ENCODE data around the gene SEC24A.
A peak's percentile ranks its signal among the peaks of the same experiment; 100 is the strongest.
"Not testable (repeated sequence)": the region's sequence is repeated elsewhere in the genome, so short reads cannot be mapped to it uniquely, and the experiment has no call there.

Gene SEC24A

DNA sequence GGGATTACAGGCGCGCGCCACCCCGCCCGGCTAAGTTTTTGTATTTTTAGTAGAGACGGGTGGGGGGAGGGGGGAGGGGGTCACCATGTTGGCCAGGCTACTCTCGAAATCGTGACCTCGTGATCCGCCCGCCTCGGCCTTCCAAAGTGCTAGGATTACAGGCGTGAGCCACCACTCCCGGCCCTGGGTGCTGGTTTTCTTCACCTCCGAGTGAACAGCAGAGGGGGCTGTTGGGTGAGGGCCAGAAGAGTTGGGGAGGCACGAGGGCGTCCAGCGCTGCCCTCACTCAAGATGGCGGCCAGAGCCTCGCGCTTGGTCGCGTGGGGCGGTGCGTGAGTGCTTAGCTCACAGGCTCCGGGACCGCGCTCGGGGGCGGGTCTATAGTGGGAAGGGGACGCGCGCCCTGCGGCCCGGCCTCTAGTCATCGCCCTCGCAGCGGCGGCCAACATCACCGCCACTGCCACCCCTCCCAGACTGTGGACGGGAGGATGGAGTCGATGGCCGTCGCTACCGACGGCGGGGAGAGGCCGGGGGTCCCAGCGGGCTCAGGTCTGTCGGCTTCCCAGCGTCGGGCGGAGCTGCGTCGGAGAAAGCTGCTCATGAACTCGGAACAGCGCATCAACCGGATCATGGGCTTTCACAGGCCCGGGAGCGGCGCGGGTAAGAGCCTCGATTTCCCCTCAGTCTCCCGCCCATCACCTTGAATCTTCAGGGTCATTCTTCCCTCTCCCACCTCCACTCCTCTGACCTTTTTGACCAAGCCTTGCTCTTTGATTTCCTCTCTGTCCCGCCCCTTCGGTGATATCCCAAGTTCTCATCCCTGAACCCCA, 89.8 kb downstream of the SEC24A start, which contains the start of gene CAMLG:
Gene CAMLG (plus strand): TSS at position 416 of the 830 bp plus-strand sequence. CDS start 73 bp downstream, at position 489.
- peak; percentile 79 for DNase-seq (ENCODE audit: low read depth, low spot score)
- peak within 1 kb of the TSS; percentile 79 for H3K27ac ChIP-seq

DNA sequence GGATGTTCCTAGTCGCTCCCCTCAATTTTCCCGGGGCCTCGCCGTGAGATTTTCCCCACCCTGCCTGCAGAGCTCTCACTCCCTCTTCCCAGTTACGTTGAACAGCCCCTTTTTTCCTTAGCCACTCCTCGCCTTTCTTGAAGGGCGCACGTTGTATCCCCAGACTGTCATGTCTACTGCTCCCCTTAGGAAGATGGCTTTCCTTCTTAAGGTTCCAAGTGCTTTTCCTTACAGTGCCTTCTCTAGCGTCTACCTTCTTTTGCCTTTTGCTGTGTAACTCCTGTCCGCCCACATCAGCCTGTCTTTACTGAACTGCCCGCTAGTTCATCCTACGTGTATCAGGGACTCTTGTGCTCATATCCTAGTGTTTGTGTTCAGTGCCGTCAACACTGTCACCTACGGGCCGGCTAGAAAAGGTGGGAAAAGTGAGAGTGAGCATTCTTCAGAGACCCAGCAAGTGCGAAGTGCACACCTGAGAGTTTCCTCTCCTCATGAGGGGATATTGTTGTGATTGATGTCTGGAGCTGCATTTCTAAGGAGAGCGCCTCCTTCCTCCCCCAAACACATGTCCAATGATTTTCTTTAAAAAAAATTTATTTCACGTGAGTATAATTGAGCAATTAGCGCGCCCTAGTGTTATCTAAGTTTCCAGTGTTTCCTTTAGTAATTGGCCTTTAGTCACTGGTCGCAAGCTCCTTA, 90.5 kb downstream of the SEC24A start:
- peak overlapping the region; percentile 79 for H3K27ac ChIP-seq
- no peak for DNase-seq (ENCODE audit: low read depth, low spot score)

DNA sequence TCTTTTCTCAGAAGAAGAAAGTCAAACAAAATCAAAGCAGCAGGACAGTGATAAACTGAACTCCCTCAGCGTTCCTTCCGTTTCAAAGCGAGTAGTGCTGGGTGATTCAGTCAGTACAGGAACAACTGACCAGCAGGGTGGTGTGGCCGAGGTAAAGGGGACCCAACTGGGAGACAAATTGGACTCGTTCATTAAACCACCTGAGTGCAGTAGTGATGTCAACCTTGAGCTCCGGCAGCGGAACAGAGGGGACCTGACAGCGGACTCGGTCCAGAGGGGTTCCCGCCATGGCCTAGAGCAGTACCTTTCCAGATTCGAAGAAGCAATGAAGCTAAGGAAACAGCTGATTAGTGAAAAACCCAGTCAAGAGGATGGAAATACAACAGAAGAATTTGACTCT, 92.5 kb downstream of the SEC24A start:
- no peak for DNase-seq (ENCODE audit: low read depth, low spot score)
- no peak overlapping the region for H3K27ac ChIP-seq

DNA sequence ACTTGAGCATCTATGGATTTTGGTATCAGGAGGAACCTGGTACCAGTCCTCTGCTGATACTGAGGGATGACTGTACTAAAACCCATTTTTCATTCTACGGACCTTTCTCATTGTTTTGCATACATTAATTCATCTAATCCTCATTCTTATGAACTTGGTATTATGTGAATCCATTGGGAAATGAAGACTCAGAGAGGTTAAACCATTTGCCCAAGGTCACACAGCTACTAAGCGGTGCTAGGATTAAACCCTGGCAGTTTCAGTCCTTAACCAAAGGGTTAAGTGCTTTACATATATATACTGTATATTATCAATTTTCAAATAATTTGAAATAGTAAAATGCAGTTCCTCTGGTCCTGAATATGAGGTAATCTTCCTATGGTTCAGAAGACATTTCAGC, 93.5 kb downstream of the SEC24A start:
- no peak overlapping the region for H3K27ac ChIP-seq

DNA sequence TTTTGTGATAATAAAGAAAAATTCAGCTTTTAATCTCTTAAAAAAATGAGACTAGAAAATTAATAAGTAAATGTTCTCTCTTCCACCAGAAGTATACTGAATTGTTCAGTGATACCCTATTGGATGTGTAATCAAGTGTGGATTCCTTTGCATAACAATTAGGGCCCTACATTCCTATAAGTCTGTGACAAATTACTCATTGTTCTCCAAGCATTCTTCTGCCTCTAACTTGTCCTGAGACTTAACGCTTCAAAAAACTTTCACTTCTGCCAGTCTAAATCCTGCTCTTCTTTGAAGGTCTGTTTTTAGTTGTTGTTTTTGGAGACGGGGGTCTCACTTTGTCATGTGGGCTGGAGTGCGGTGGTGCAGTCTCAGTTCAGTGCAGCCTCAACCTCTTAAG, 100.8 kb downstream of the SEC24A start:
- no peak for DNase-seq (ENCODE audit: low read depth, low spot score)
- H3K27ac ChIP-seq: no peak overlapping the region

More for the DNA sequence above, 93.5 kb downstream of the SEC24A start:
- no peak for DNase-seq (ENCODE audit: low read depth, low spot score)

DNA sequence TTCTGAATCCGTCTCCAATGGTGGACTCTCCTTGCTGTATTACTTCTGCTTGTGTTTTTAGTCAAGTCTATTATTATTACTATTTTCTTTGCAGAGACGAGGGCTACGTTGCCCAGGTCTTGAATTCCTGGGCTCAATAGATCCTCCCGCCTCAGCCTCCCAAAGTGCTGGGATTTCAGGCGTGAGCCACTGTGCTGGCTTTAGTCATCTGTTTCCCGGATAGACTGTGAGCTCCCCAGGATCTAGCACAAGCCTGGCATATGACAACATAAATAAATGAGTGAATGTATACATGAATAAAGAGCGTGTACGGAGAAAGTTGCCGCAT, 109.6 kb downstream of the SEC24A start:
- peak overlapping the region; percentile 44 for H3K27ac ChIP-seq
- DNase-seq (ENCODE audit: low read depth, low spot score): no peak

DNA sequence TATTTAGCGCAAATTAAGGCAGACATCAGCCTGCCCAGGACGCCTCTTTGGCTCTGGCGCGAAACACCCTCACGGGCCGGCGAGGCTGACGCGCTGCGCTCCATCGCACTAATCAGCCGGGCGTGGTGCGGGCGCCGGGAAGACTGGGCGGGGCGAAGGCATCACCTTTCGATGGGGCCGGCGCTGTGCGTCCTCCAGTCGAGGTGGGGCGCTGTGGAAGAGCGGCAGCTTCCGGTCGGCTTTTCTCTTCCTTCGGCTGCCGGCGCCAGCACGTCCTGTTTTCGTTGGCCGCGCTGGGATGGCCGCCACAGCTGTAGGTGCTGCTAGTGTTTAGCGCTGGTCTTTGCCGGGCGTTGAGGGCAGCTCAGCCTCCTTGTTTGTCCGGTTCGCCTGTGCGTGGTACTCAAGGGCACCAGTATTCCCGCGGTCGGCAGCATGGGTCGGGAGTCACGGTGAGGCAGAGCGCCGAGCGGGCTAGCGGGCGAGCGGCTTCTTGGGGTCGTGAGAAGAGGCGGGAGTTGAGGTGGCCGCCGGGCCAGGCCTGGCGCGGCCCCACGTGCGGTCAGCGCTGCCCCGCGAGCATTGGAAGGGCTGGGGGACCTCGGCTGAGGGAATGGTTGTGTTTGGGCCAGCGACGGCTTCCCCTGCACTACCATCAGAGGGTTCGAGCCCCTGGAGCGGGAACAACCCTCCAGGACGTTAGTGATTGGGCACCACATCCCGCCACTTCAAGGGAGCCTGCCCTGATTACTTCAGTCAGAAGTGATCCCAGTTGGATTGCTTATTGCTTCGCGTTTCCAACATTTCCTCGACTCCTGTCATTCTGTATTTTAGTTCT, 110.1 kb downstream of the SEC24A start, which contains the start of gene DDX46:
Gene DDX46 (plus strand): TSS at position 276 of the 838 bp plus-strand sequence. CDS start 160 bp downstream, at position 436.
- peak within 1 kb of the TSS; percentile 44 for H3K27ac ChIP-seq
- peak; percentile 66 for DNase-seq (ENCODE audit: low read depth, low spot score)

DNA sequence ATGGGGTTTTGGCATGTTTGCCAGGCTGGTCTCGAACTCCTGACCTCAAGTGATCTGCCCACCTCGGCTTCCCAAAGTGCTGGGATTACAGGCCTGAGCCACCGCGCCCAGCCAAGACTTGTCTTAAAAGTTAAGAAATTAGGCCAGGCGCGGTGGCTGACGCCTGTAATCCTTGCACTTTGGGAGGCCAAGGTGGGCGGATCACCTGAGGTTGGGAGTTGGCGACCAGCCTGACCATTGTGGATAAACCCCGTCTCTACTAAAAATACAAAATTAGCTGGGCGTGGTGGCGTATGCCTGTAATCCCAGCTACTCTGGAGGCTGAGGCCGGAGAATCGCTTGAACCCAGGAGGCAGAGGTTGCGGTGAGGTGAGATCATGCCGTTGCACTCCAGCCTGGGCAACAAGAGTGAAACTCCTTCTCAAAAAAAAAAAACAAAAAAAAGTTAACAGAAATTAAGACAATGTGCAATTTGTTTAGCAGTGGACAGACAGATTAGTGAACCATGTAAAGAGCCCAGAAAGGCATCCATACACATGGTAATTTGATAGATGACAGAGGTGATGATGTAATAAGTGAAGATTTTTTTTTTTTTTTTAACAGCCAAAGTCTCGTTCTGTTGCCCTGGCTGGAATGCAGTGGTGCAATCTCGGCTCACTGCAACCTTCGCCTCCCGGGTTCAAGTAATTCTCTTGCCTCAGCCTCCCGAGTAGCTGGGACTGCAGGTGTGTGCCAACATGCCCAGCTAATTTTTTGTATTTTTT, 119.1 kb downstream of the SEC24A start:
- H3K27ac ChIP-seq; DNase-seq (ENCODE audit: low read depth, low spot score): not testable (repeated sequence)

DNA sequence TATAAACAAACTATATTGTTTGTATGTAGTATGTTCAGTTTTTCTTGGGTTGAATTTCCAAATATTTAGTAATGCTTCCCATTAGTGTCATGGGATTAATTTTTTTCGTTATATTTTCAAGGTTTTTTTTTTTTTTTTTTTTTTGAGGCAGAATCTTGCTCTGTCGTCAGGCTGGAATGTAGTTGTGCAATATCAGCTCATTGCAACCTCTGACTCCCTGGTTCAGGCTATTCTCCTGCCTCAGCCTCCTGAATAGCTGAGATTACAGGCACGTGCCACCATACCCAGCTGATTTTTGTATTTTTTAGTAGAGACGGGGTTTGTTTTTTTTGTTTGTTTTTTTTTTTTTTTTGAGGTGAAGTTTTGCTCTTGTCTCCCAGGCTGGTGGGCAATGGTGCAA, 120.6 kb downstream of the SEC24A start:
- H3K27ac ChIP-seq: no peak overlapping the region
- DNase-seq (ENCODE audit: low read depth, low spot score): no peak

DNA sequence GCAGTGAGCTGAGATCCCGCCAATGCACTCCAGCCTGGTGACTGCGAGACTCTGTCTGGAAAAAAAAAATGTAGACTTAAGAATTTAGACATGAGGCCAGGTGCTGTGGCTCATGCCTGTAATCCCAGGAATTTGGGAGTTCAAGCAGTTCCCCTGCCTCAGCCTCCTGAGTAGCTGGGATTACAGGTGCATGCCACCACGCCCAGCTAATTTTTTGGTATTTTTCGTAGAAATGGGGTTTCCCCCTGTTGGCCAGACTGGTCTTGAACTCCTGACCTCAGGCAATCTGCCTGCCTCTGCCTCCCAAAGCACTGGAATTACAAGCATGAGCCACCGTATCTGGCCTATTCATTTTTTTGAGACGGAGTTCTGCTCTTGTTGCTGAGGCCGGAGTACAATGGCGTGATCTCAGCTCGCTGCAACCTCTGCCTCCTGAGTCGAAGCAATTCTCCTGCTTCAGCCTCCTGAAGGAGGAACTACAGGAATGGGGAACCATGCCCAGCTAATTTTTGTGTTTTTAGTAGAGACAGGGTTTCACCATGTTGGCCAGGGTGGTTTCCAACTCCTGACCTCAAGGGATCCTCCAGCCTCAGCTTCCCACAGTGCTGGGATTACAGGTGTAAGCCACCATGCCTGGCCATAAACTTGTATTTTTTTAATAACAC, 124.0 kb downstream of the SEC24A start:
- DNase-seq (ENCODE audit: low read depth, low spot score): no peak
- H3K27ac ChIP-seq: no peak overlapping the region

DNA sequence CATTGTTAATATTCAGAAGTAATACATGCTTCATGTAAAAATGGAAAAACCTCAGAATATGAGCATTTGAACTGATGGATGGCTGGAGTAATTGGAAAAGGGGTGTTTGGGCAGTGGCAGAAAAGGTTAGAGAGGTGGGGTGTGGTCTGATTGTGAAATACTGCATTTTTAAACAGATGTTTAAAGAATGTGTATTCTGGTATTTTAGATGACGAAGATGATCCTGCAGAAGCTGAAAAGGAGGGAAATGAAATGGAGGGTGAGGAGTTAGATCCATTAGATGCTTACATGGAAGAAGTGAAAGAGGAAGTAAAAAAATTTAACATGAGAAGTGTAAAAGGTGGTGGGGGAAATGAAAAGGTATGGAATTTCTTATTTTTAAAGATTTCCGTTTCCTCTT, 128.8 kb downstream of the SEC24A start:
- no peak overlapping the region for H3K27ac ChIP-seq
- no peak for DNase-seq (ENCODE audit: low read depth, low spot score)

Data from epithelial cell of prostate (primary cell).